ENCODE results near the gene GRPEL1.

DNA sequence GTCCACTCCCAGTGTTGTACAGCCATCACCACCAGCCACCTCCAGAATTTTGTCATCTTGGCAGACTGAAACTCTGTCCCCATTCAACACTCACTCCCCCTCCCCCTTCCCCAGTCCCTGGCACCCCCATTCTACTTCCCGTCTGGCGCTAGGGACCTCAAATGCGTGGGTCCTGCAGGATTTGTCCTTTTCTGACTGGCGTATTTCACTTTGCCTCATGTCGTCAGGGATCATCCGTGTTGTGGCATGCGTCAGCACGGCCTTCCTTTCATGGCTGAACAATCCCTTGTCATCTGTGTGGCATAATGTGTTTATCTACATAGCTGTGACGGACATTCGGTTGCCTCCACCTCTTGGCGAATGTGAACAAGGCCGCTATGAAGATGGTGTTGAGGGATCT lies 19.2 kb downstream of the GRPEL1 start:
- TF ChIP-seq, protein P1, sequence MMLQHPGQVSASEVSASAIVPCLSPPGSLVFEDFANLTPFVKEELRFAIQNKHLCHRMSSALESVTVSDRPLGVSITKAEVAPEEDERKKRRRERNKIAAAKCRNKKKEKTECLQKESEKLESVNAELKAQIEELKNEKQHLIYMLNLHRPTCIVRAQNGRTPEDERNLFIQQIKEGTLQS (IDR thresholded peaks at IDR 0.05) = no peak
- TF ChIP-seq SP1 (IDR thresholded peaks at IDR 0.05; ENCODE audit: low read depth) = no peak

Measured in HCT116 (cell line).